ENCODE measurements around the gene CBLN1.

CBLN1 gene

GRCh38 chr16:49311823-49312222 is 30.2 kb upstream of the CBLN1 start:
- H3K27ac ChIP-seq: no peak overlapping the region
- DNase-seq (ENCODE audit: low spot score): no peak
- no peak for TF ChIP-seq CTCF (IDR thresholded peaks at IDR 0.05)
- no peak overlapping the region for H3K4me3 ChIP-seq

- TF ChIP-seq CTCF (IDR thresholded peaks at IDR 0.05): no peak
- H3K27ac ChIP-seq: no peak overlapping the region
These were observed 25.5 kb upstream of the CBLN1 start for GRCh38 chr16:49307176-49307575.

GRCh38 chr16:49305406-49305805 is 23.8 kb upstream of the CBLN1 start:
- no peak for DNase-seq (ENCODE audit: low spot score)
- TF ChIP-seq CTCF (IDR thresholded peaks at IDR 0.05): no peak
- Histone ChIP-seq H3K4me3 (no peak overlapping the region), H3K27ac (no peak overlapping the region)

More at GRCh38 chr16:49307176-49307575, 25.5 kb upstream of the CBLN1 start:
- no peak overlapping the region for H3K4me3 ChIP-seq
- DNase-seq (ENCODE audit: low spot score): no peak

GRCh38 chr16:49292413-49292812 is 10.8 kb upstream of the CBLN1 start:
- no peak for TF ChIP-seq CTCF (IDR thresholded peaks at IDR 0.05)
- DNase-seq (ENCODE audit: low spot score): no peak

GRCh38 chr16:49287572-49287971 is 5.9 kb upstream of the CBLN1 start:
- no peak for TF ChIP-seq CTCF (IDR thresholded peaks at IDR 0.05)
- no peak for DNase-seq (ENCODE audit: low spot score)
- Histone ChIP-seq H3K4me3 (no peak overlapping the region), H3K27ac (no peak overlapping the region)

More at GRCh38 chr16:49292413-49292812, 10.8 kb upstream of the CBLN1 start:
- H3K27ac ChIP-seq: no peak overlapping the region
- H3K4me3 ChIP-seq: no peak overlapping the region

- DNase-seq (ENCODE audit: low spot score): no peak
- no peak for TF ChIP-seq CTCF (IDR thresholded peaks at IDR 0.05)
- H3K4me3 ChIP-seq: no peak overlapping the region
- H3K27ac ChIP-seq: no peak overlapping the region
These were observed 3.3 kb upstream of the CBLN1 start for GRCh38 chr16:49284962-49285361.

- DNase-seq (ENCODE audit: low spot score): no peak
- H3K4me3 ChIP-seq: peak overlapping the region; percentile 68
- no peak overlapping the region for H3K27ac ChIP-seq
- no peak for TF ChIP-seq CTCF (IDR thresholded peaks at IDR 0.05)
These were observed 1.9 kb upstream of the CBLN1 start for GRCh38 chr16:49283376-49284049.

Measured in coronary artery (tissue), 2 donors.